ENCODE data around the gene MPP2. TPM values are rescaled to one million over a fixed set of nuclear protein-coding genes. Genes with fewer than 3 reads are reported as not detected.

The MPP2 gene
- total and polyA plus RNA-seq, 2 of the 13 experiments (the other 11 are each of a cell fraction or from before 2014, with no cell fraction given) = 0.20 to 1.7 TPM

- no peak for TF ChIP-seq ZNF878 (CRISPR knock-in tag; IDR thresholded peaks at IDR 0.05)
- TF ChIP-seq ZNF839 (CRISPR knock-in tag; IDR thresholded peaks at IDR 0.05; ENCODE audit: borderline replicate concordance) = no peak
- 0 out of 2 replicates have a peak, but pooled peaks have one; percentile 53 for TF ChIP-seq ZNF335 (CRISPR knock-in tag; IDR thresholded peaks at IDR 0.05)
- TF ChIP-seq GTF3A (CRISPR knock-in tag; conservative IDR thresholded peaks at IDR 0.05) = no peak
Measured at GRCh38 chr17:43839670-43840108, 67.6 kb downstream of the MPP2 start (continued).

- FAIRE-seq (no peak), DNase-seq (ENCODE audit: low spot score) (no peak), ATAC-seq (no peak)
- in situ Hi-C loops (cut with HindIII; ENCODE audit: extremely low pct_ligation_motif_present, low pct_unique_long_range_greater_than_20kb) (no loop called here), intact Hi-C loops (cut with micrococcal nuclease; ENCODE audit: unreplicated experiment) (no loop called here)
- Histone ChIP-seq H3K4me2 (ENCODE audit: low read depth, low read length) (no peak overlapping the region), H3K79me2 (ENCODE audit: insufficient read depth, low read length) (no peaks in the 10 kb centered on the region), H3K4me1 (ENCODE audit: insufficient read depth, low read length) (peaks cover 21% of the 10 kb centered on the region), H2AFZ (ENCODE audit: low read length) (no peak overlapping the region), H3K27ac (ENCODE audit: extremely low read length, insufficient read depth, low read length) (no peak overlapping the region), H3K4me3 (replicated peaks in 1 of 3; ENCODE audit: insufficient read depth in 1 of 3, low read depth in 2 of 3, low read length in 3 of 3) (0 out of 6 replicates have a peak overlapping the region, but pooled peaks of 1 of the 3 experiments have one; percentile 73), H4K20me1 (ENCODE audit: insufficient read depth, low read length) (no peaks in the 10 kb centered on the region), H3K27me3 (ENCODE audit: control insufficient read depth in 1 of 2, insufficient read depth in 2 of 2, low read length in 2 of 2) (peaks cover 3 to 35% of the 10 kb centered on the region in 2 experiments; a peak in 4 of 5 replicates), H3K36me3 (replicated peaks in 1 of 2; ENCODE audit: control insufficient read depth in 1 of 2, insufficient read depth in 2 of 2, low read length in 2 of 2) (no peaks in the 10 kb centered on the region), H3K9ac (ENCODE audit: insufficient read depth, low read depth, low read length) (no peak overlapping the region), H3K9me3 (ENCODE audit: low read length) (no peaks in the 10 kb centered on the region)
- TF ChIP-seq, protein P1, sequence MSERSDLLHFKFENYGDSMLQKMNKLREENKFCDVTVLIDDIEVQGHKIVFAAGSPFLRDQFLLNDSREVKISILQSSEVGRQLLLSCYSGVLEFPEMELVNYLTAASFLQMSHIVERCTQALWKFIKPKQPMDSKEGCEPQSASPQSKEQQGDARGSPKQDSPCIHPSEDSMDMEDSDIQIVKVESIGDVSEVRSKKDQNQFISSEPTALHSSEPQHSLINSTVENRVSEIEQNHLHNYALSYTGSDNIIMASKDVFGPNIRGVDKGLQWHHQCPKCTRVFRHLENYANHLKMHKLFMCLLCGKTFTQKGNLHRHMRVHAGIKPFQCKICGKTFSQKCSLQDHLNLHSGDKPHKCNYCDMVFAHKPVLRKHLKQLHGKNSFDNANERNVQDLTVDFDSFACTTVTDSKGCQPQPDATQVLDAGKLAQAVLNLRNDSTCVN (CRISPR knock-in tag; IDR thresholded peaks at IDR 0.05; ENCODE audit: borderline replicate concordance) = no peak
- 0 out of 2 replicates have a peak, but pooled peaks have one; percentile 11 for TF ChIP-seq CEBPG (CRISPR knock-in tag; IDR thresholded peaks at IDR 0.05)
- TF ChIP-seq ZNF878 (CRISPR knock-in tag; IDR thresholded peaks at IDR 0.05) = no peak
- TF ChIP-seq RARA (CRISPR knock-in tag; IDR thresholded peaks at IDR 0.05) = no peak
- TF ChIP-seq ZNF780A (CRISPR knock-in tag; IDR thresholded peaks at IDR 0.05) = no peak
- CTCF ChIA-PET (ENCODE audit: low intra/inter-chr PET ratio, low total read pairs) = no interaction called here
- POLR2A ChIA-PET = no interaction called here
- 3% methylated on average over 2 of the region's 2 CpGs for WGBS (ENCODE audit: low lambda C conversion rate)
- BruUV-seq (replicated peaks) = no TSS peak
Measured at GRCh38 chr17:43834106-43834505, 73.2 kb downstream of the MPP2 start.

Measured in HepG2 (cell line).